WERI-Rb-1 (cell line): ENCODE measurements around the gene TFAP2A.

Experiments used
- DNase-seq: peaks from one replicate; pipeline ENCODE4 v3.0.0-alpha.2; 2020
- H3K27ac ChIP-seq: fragments of 250-450 bp; sonication (Bioruptor Pico); 2 replicates; pipeline ENCODE4 v1.5.1; 2020; ENCODE audit warnings: mild to moderate bottlenecking, moderate library complexity
- H3K27me3 ChIP-seq: fragments of 250-450 bp; sonication (Bioruptor Pico); 2 replicates; pipeline ENCODE4 v1.5.1; 2021; ENCODE audit warnings: mild to moderate bottlenecking, low read depth, moderate library complexity; ENCODE audit not compliant: insufficient read depth, severe bottlenecking
- H3K36me3 ChIP-seq: fragments of 250-450 bp; sonication (Bioruptor Pico); 2 replicates; pipeline ENCODE4 v1.5.1; 2020; ENCODE audit warnings: mild to moderate bottlenecking, moderate library complexity
- H3K4me3 ChIP-seq: 2 replicates; pipeline ENCODE4 v1.5.1; 2011; ENCODE audit warnings: low read depth, mild to moderate bottlenecking, control low read depth, low read length
- H3K9me3 ChIP-seq: fragments of 250-450 bp; sonication (Bioruptor Pico); 2 replicates; pipeline ENCODE4 v1.5.1; 2021; ENCODE audit warnings: mild to moderate bottlenecking, moderate library complexity; ENCODE audit not compliant: severe bottlenecking
- CTCF ChIP-seq: IDR thresholded peaks from 2 replicates; pipeline ENCODE4 v1.5.1; 2011; ENCODE audit warnings: low read depth, mild to moderate bottlenecking, control low read depth, inconsistent platforms, low read length

Gene TFAP2A

GRCh38 chr6:10431423-10432164 is 16.7 kb upstream of the TFAP2A start:
- no peak for TF ChIP-seq CTCF
- Histone ChIP-seq H3K27me3 (no peaks in the 10 kb centered on the region), H3K4me3 (no peak overlapping the region), H3K27ac (no peak overlapping the region), H3K36me3 (no peaks in the 10 kb centered on the region), H3K9me3 (no peaks in the 10 kb centered on the region)
- no peak for DNase-seq

GRCh38 chr6:10429638-10430427 is 15.0 kb upstream of the TFAP2A start:
- peak; percentile 63 for DNase-seq
- H3K4me3 ChIP-seq: no peak overlapping the region
- no peak overlapping the region for H3K27ac ChIP-seq
- TF ChIP-seq CTCF: peak; percentile 62
- H3K9me3 ChIP-seq: no peaks in the 10 kb centered on the region
- peaks cover 16% of the 10 kb centered on the region for H3K27me3 ChIP-seq
- H3K36me3 ChIP-seq: no peaks in the 10 kb centered on the region

GRCh38 chr6:10426781-10427279 is 12.0 kb upstream of the TFAP2A start:
- Histone ChIP-seq H3K27me3 (peaks cover 46% of the 10 kb centered on the region), H3K36me3 (no peaks in the 10 kb centered on the region), H3K9me3 (no peaks in the 10 kb centered on the region), H3K4me3 (peak overlapping the region; percentile 51), H3K27ac (no peak overlapping the region)
- no peak for DNase-seq
- TF ChIP-seq CTCF: no peak

GRCh38 chr6:10425975-10426780 is 11.3 kb upstream of the TFAP2A start:
- DNase-seq: peak; percentile 78
- TF ChIP-seq CTCF: 0 out of 2 replicates have a peak, but pooled peaks have one; percentile 13
- H3K9me3 ChIP-seq: no peaks in the 10 kb centered on the region
- no peaks in the 10 kb centered on the region for H3K36me3 ChIP-seq
- peak overlapping the region; percentile 51 for H3K4me3 ChIP-seq
- peaks cover 53% of the 10 kb centered on the region for H3K27me3 ChIP-seq
- H3K27ac ChIP-seq: 0 out of 2 replicates have a peak overlapping the region, but pooled peaks have one; percentile 7

GRCh38 chr6:10425176-10425974 is 10.5 kb upstream of the TFAP2A start:
- Histone ChIP-seq H3K27me3 (peaks cover 61% of the 10 kb centered on the region), H3K4me3 (peak overlapping the region; percentile 51), H3K9me3 (no peaks in the 10 kb centered on the region), H3K27ac (no peak overlapping the region), H3K36me3 (no peaks in the 10 kb centered on the region)
- TF ChIP-seq CTCF: no peak
- DNase-seq: no peak
